Activated CD8-positive, alpha-beta T cell treated with anti-CD3 and anti-CD28 coated beads for 36 hours (primary cell): Measurements from ENCODE around the gene SUN1. TPM values are rescaled to one million over a fixed set of nuclear protein-coding genes. Genes with fewer than 3 reads are reported as not detected.

Experiments used
- ATAC-seq: fragments of 200-7000 bp; cut with Tn5 transposase; one replicate; pipeline ENCODE4 v1.10.0; 2021; ENCODE audit warnings: mild to moderate bottlenecking, moderate library complexity
- CTCF ChIA-PET: fragments of 350-600 bp; sonication (Branson Sonifier 250); formaldehyde crosslinking; loops from one replicate; lab custom pipeline; 2021; ENCODE audit warnings: antibody characterized with exemption; lab: Charles Lee
- POLR2A ChIA-PET: fragments of 350-600 bp; sonication (Branson Sonifier 250); formaldehyde crosslinking; loops from one replicate; lab custom pipeline; 2021; ENCODE audit warnings: antibody characterized with exemption; lab: Charles Lee
- DNase-seq: peaks from one replicate; pipeline ENCODE4 v3.0.0-alpha.2; 2020
- H3K27ac Mint-ChIP-seq: one replicate; pipeline ENCODE4 v1.8.0; 2021; ENCODE audit warnings: mild to moderate bottlenecking, mixed read lengths
- H3K27me3 Mint-ChIP-seq: one replicate; pipeline ENCODE4 v1.8.0; 2021; ENCODE audit warnings: mixed read lengths
- H3K36me3 Mint-ChIP-seq: one replicate; pipeline ENCODE4 v1.8.0; 2021; ENCODE audit warnings: low read depth, mixed read lengths
- H3K4me1 Mint-ChIP-seq: one replicate; pipeline ENCODE4 v1.8.0; 2021; ENCODE audit warnings: low read depth, mixed read lengths
- H3K4me3 Mint-ChIP-seq: one replicate; pipeline ENCODE4 v1.8.0; 2021; ENCODE audit warnings: mild to moderate bottlenecking, moderate library complexity, mixed read lengths
- H3K9me3 Mint-ChIP-seq: one replicate; pipeline ENCODE4 v1.8.0; 2021; ENCODE audit warnings: mixed read lengths
- intact Hi-C: fragments of 100-400 bp; cut with micrococcal nuclease; formaldehyde crosslinking; loops from one replicate; pipeline ENCODE4 v1.10.0; 2022
- total RNA-seq, 2 experiments: library from RNA; stranded (reverse); gene quantifications; one replicate each; pipeline ENCODE4 v1.2.3, GENCODE V29; 2021
- TF ChIP-seq, protein P1 (sequence below): fragments of 200-600 bp; IDR thresholded peaks from one replicate; pipeline ENCODE4 v1.8.0; 2022; ENCODE audit warnings: antibody characterized with exemption, mild to moderate bottlenecking

SUN1 gene
- total RNA-seq, 2 experiments from 2014 or later: 71.3 to 71.6 TPM

DNA sequence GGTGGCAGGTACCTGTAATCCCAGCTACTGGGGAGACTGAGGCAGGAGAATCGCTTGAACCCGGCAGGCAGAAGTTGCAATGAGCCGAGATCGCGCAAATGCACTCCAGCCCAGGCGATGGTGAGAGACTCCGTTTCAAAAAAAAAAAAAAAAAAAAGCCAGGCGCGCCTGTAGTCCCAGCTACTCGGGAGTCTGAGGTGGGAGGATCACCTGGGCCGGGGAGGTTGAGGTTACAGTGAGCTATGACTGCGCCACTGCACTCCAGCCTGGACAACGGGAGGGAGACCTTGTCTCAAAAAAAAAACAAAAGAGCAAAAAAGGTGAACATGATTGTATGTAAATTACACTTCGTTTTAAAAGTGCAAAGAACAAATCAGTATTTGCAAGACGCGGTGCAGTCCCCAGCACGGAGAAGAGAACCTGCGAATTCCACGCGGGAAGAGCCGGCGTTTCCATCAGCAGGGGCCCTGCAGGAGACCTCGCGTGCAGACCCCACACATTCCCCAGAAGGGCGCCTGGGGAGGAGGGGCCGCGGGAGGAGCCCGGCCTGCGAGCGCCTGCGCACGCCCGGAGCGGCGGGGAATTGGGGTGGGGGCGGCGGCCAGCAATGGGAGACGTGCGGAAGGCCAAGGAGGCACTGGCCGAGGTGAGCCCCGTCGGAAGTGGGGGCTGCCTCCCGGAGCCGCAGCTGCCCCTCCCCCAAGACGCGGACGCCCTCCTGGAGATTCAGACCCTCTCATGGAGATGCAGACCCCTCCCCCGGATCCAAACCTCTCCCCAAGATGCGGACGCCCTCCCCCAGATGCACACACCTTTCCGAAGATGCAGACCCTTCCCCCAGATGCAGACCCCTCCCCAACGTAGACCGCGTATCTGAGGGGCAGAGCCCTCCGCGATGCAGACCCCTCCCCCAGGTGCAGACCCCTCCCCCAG is 16.7 kb upstream of the SUN1 start:
- peak overlapping the region; percentile 38 for H3K27ac Mint-ChIP-seq
- TF ChIP-seq, protein P1, sequence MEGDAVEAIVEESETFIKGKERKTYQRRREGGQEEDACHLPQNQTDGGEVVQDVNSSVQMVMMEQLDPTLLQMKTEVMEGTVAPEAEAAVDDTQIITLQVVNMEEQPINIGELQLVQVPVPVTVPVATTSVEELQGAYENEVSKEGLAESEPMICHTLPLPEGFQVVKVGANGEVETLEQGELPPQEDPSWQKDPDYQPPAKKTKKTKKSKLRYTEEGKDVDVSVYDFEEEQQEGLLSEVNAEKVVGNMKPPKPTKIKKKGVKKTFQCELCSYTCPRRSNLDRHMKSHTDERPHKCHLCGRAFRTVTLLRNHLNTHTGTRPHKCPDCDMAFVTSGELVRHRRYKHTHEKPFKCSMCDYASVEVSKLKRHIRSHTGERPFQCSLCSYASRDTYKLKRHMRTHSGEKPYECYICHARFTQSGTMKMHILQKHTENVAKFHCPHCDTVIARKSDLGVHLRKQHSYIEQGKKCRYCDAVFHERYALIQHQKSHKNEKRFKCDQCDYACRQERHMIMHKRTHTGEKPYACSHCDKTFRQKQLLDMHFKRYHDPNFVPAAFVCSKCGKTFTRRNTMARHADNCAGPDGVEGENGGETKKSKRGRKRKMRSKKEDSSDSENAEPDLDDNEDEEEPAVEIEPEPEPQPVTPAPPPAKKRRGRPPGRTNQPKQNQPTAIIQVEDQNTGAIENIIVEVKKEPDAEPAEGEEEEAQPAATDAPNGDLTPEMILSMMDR: no peak
- DNase-seq: peak; percentile 47
- H3K4me1 Mint-ChIP-seq: peaks cover 49% of the 10 kb centered on the region
- ATAC-seq: no peak
- ChIA-PET CTCF (interaction anchor here (1.5 kb wide), 1 partner anchor 16 kb away, joined by 11 read pairs; the partner anchor contains the start of gene SUN1), POLR2A (interaction anchor here (1.1 to 2.6 kb wide), 2 partner anchors 7 to 16 kb away, joined by 3 to 14 read pairs; partner anchors contain the start of gene SUN1)
- H3K4me3 Mint-ChIP-seq: peak overlapping the region; percentile 67
- peaks cover 15% of the 10 kb centered on the region for H3K36me3 Mint-ChIP-seq
- H3K9me3 Mint-ChIP-seq: no peaks in the 10 kb centered on the region
- H3K27me3 Mint-ChIP-seq: peaks cover 17% of the 10 kb centered on the region
- intact Hi-C loops: no loop called here

DNA sequence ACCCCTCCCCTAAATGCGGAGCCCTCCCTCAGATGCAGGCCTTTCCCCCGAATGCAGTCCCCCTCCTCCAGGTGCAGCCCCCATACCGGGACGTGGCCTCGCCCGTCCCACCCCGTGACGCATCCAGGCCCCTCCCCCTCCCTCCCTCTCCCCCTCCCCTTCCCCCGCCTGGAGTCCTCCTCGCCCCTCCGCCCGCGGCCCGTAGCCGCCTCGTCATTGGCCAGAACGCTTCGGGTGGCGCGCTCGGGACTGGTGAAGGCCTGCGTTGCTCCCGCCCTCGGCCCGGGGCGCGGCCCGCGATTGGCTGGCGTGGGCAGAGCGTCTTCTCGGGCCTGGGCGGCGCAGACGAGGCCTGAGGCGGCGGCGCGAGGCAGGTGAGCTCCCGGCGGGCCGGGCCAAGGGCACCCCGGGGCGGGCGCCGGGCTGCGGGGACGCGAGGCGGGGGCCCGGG is 16.0 kb upstream of the SUN1 start:
- ChIA-PET CTCF (interaction anchor here (1.4 to 1.5 kb wide), 3 partner anchors 12 to 57 kb away, joined by 6 to 11 read pairs (median 9); partner anchors contain the start of gene SUN1), POLR2A (interaction anchor here (1.0 to 2.6 kb wide), 5 partner anchors 8 to 135 kb away, joined by 3 to 14 read pairs (median 3); partner anchors contain the start of genes GET4 and SUN1)
- peak; percentile 97 for DNase-seq
- TF ChIP-seq, protein P1: no peak
- intact Hi-C loops: no loop called here
- H3K4me1 Mint-ChIP-seq: peaks cover 55% of the 10 kb centered on the region
- peaks cover 15% of the 10 kb centered on the region for H3K27me3 Mint-ChIP-seq
- peak; percentile 97 for ATAC-seq
- peaks cover 18% of the 10 kb centered on the region for H3K36me3 Mint-ChIP-seq
- H3K27ac Mint-ChIP-seq: no peak overlapping the region
- no peaks in the 10 kb centered on the region for H3K9me3 Mint-ChIP-seq
- H3K4me3 Mint-ChIP-seq: peak overlapping the region; percentile 67

- peak; percentile 10 for ATAC-seq
- peaks cover 21% of the 10 kb centered on the region for H3K36me3 Mint-ChIP-seq
- peaks cover 57% of the 10 kb centered on the region for H3K4me1 Mint-ChIP-seq
- DNase-seq: peak; percentile 73
- POLR2A ChIA-PET: interaction anchor here (0.6 to 2.6 kb wide), 8 partner anchors 9 to 135 kb away, joined by 3 to 14 read pairs (median 3); partner anchors contain the start of genes GET4 and SUN1
- TF ChIP-seq, protein P1: no peak
- intact Hi-C loops: no loop called here
- H3K27me3 Mint-ChIP-seq: peaks cover 12% of the 10 kb centered on the region
- CTCF ChIA-PET: interaction anchor here (0.7 to 1.9 kb wide), 8 partner anchors 11 to 56 kb away, joined by 3 to 11 read pairs (median 4); partner anchors contain the start of gene SUN1
- peak overlapping the region; percentile 90 for H3K27ac Mint-ChIP-seq
- no peaks in the 10 kb centered on the region for H3K9me3 Mint-ChIP-seq
- H3K4me3 Mint-ChIP-seq: peak overlapping the region; percentile 93
Observed at GRCh38 chr7:816751-817671, 15.3 kb upstream of the SUN1 start.

- Mint-ChIP-seq H3K27me3 (peaks cover 9% of the 10 kb centered on the region), H3K36me3 (peaks cover 22% of the 10 kb centered on the region), H3K4me1 (peaks cover 52% of the 10 kb centered on the region), H3K9me3 (no peaks in the 10 kb centered on the region), H3K27ac (peak overlapping the region; percentile 90), H3K4me3 (peak overlapping the region; percentile 93)
- ATAC-seq (no peak), DNase-seq (peak; percentile 19)
- TF ChIP-seq, protein P1: peak; percentile 61
- POLR2A ChIA-PET: interaction anchor here (0.7 to 2.6 kb wide), 4 partner anchors 14 to 54 kb away, joined by 3 to 14 read pairs (median 5); partner anchors contain the start of gene SUN1
- intact Hi-C loops: no loop called here
- CTCF ChIA-PET: interaction anchor here (0.7 to 1.9 kb wide), 8 partner anchors 10 to 55 kb away, joined by 3 to 9 read pairs (median 4); partner anchors contain the start of gene SUN1
Observed at GRCh38 chr7:818031-818699, 14.1 kb upstream of the SUN1 start.
